H9 (cell line): ENCODE results near the gene ELOVL4. TPM values are rescaled to one million over a fixed set of nuclear protein-coding genes. Genes with fewer than 3 reads are reported as not detected.

ENCODE experiments used
- DNase-seq: peaks from one replicate; pipeline ENCODE4 v3.0.0-alpha.2; 2017
- H2AFZ ChIP-seq: one replicate; pipeline ENCODE4 v1.6.1; 2013; ENCODE audit warnings: mild to moderate bottlenecking, low read length, control low read depth, moderate library complexity
- H2AK5ac ChIP-seq: 2 replicates; pipeline ENCODE4 v1.6.1; 2013; ENCODE audit warnings: low read length, control low read depth, mixed read lengths; ENCODE audit not compliant: insufficient read length
- H2BK120ac ChIP-seq: one replicate; pipeline ENCODE4 v1.6.1; 2013; ENCODE audit warnings: low read depth, mild to moderate bottlenecking, low read length, control low read depth, inconsistent platforms; ENCODE audit not compliant: poor library complexity, severe bottlenecking
- H2BK12ac ChIP-seq: 2 replicates; pipeline ENCODE4 v1.6.1; 2013; ENCODE audit warnings: low read length, control low read depth, mixed read lengths, low read depth; ENCODE audit not compliant: insufficient read length
- H2BK15ac ChIP-seq: 2 replicates; pipeline ENCODE4 v1.6.1; 2013; ENCODE audit warnings: low read depth, low read length, control low read depth
- H2BK20ac ChIP-seq: one replicate; pipeline ENCODE4 v1.6.1; 2013; ENCODE audit warnings: low read depth, mild to moderate bottlenecking, low read length, control low read depth, inconsistent platforms; ENCODE audit not compliant: poor library complexity, severe bottlenecking
- H2BK5ac ChIP-seq: 2 replicates; pipeline ENCODE4 v1.6.1; 2013; ENCODE audit warnings: low read length, control low read depth, mixed read lengths; ENCODE audit not compliant: insufficient read length
- H3K14ac ChIP-seq: 2 replicates; pipeline ENCODE4 v1.6.1; 2013; ENCODE audit warnings: low read length, control low read depth; ENCODE audit not compliant: insufficient read depth
- H3K18ac ChIP-seq: 2 replicates; pipeline ENCODE4 v1.6.1; 2013; ENCODE audit warnings: low read depth, mild to moderate bottlenecking, mixed read lengths, low read length, control low read depth; ENCODE audit not compliant: insufficient read length
- H3K23ac ChIP-seq: 2 replicates; pipeline ENCODE4 v1.6.1; 2013; ENCODE audit warnings: low read length, control low read depth, mixed read lengths, low read depth; ENCODE audit not compliant: insufficient read length
- H3K23me2 ChIP-seq: 2 replicates; pipeline ENCODE4 v1.6.1; 2013; ENCODE audit warnings: low read depth, mild to moderate bottlenecking, mixed read lengths, low read length, control low read depth; ENCODE audit not compliant: insufficient read length, poor library complexity, severe bottlenecking
- H3K27ac ChIP-seq: 2 replicates; pipeline ENCODE4 v1.5.1; 2013; ENCODE audit warnings: low read length, control low read depth, mixed read lengths, low read depth; ENCODE audit not compliant: insufficient read length
- H3K27me3 ChIP-seq: 2 replicates; pipeline ENCODE4 v1.6.1; 2013; ENCODE audit warnings: low read length, control low read depth, inconsistent platforms; ENCODE audit not compliant: insufficient read depth
- H3K4ac ChIP-seq: 2 replicates; pipeline ENCODE4 v1.6.1; 2013; ENCODE audit warnings: low read depth, mild to moderate bottlenecking, control low read depth, inconsistent platforms, low read length, moderate library complexity
- H3K4me1 ChIP-seq: 2 replicates; pipeline ENCODE4 v1.6.1; 2013; ENCODE audit warnings: low read length, control low read depth, inconsistent platforms; ENCODE audit not compliant: insufficient read depth
- H3K4me2 ChIP-seq: 2 replicates; pipeline ENCODE4 v1.6.1; 2013; ENCODE audit warnings: low read length, control low read depth, mixed read lengths; ENCODE audit not compliant: insufficient read length, insufficient read depth
- H3K56ac ChIP-seq: 2 replicates; pipeline ENCODE4 v1.6.1; 2013; ENCODE audit warnings: low read depth, mild to moderate bottlenecking, mixed read lengths, low read length, control low read depth; ENCODE audit not compliant: insufficient read length
- H3K79me1 ChIP-seq: 2 replicates; pipeline ENCODE4 v1.6.1; 2013; ENCODE audit warnings: low read depth, mild to moderate bottlenecking, moderate library complexity, low read length, control low read depth, inconsistent platforms; ENCODE audit not compliant: insufficient read depth, poor library complexity, severe bottlenecking
- H3K79me2 ChIP-seq: 2 replicates; pipeline ENCODE4 v1.6.1; 2013; ENCODE audit warnings: low read length, control low read depth, inconsistent platforms; ENCODE audit not compliant: insufficient read depth
- H3K9ac ChIP-seq: 2 replicates; pipeline ENCODE4 v1.6.1; 2013; ENCODE audit warnings: low read length, control low read depth, mixed read lengths; ENCODE audit not compliant: insufficient read length; ENCODE audit errors: extremely low read depth
- H3K9me3 ChIP-seq: one replicate; pipeline ENCODE4 v1.6.1; 2013; ENCODE audit warnings: low read depth, low read length, inconsistent platforms; ENCODE audit not compliant: control insufficient read depth
- H3T11ph ChIP-seq: one replicate; pipeline ENCODE4 v1.6.1; 2013; ENCODE audit warnings: mild to moderate bottlenecking, low read length, control low read depth, inconsistent platforms
- H4K20me1 ChIP-seq: one replicate; pipeline ENCODE4 v1.6.1; 2013; ENCODE audit not compliant: control insufficient read depth, insufficient read length, insufficient read depth
- H4K5ac ChIP-seq: 2 replicates; pipeline ENCODE4 v1.6.1; 2013; ENCODE audit warnings: low read depth, mild to moderate bottlenecking, mixed read lengths, low read length, control low read depth; ENCODE audit not compliant: insufficient read length
- H4K8ac ChIP-seq: replicated peaks from 2 replicates; pipeline ENCODE4 v1.6.1; 2013; ENCODE audit warnings: low read length, control low read depth, mixed read lengths, low read depth; ENCODE audit not compliant: insufficient read length
- H4K91ac ChIP-seq: 2 replicates; pipeline ENCODE4 v1.6.1; 2013; ENCODE audit warnings: low read depth, mild to moderate bottlenecking, moderate library complexity, mixed read lengths, low read length, control low read depth; ENCODE audit not compliant: insufficient read length
- H3K27ac Mint-ChIP-seq, 3 experiments: 2 replicates in 2 of 3; 3 replicates in 1 of 3; pipeline ENCODE4 v1.8.0; 2020 to 2021; ENCODE audit warnings: mixed read lengths in 3 of 3, mild to moderate bottlenecking in 1 of 3, moderate library complexity in 1 of 3
- H3K27me3 Mint-ChIP-seq: 2 replicates; pipeline ENCODE4 v1.8.0; 2021; ENCODE audit warnings: low read depth, mild to moderate bottlenecking, moderate library complexity, mixed read lengths
- H3K36me3 Mint-ChIP-seq, 3 experiments: 2 replicates in 2 of 3; 3 replicates in 1 of 3; pipeline ENCODE4 v1.8.0; 2020 to 2021; ENCODE audit warnings: low read depth in 3 of 3, mixed read lengths in 3 of 3; ENCODE audit not compliant: insufficient read depth in 1 of 3
- H3K4me1 Mint-ChIP-seq, 2 experiments: 2 replicates each; pipeline ENCODE4 v1.8.0; 2020; ENCODE audit warnings: mixed read lengths in 2 of 2
- H3K4me3 Mint-ChIP-seq, 2 experiments: 2 replicates in 1 of 2; 3 replicates in 1 of 2; pipeline ENCODE4 v1.8.0; 2020 to 2021; ENCODE audit warnings: mild to moderate bottlenecking in 2 of 2, mixed read lengths in 2 of 2, moderate library complexity in 1 of 2
- H3K9me3 Mint-ChIP-seq, 2 experiments: 2 replicates in 1 of 2; 3 replicates in 1 of 2; pipeline ENCODE4 v1.8.0; 2020; ENCODE audit warnings: mild to moderate bottlenecking in 2 of 2, mixed read lengths in 2 of 2, moderate library complexity in 1 of 2
- CTCF ChIP-seq: fragments of 200-600 bp; sonication (generic); conservative IDR thresholded peaks from 3 replicates; pipeline ENCODE4 v1.8.0; 2021; ENCODE audit warnings: antibody characterized with exemption, mild to moderate bottlenecking
- WGBS: extraction: QIAGEN DNeasy Blood & Tissue Kit; methylation state at CpG from one replicate; pipeline ENCODE4 v1.1.7; 2013; ENCODE audit warnings: missing lambda C conversion rate, low lambda C conversion rate, mixed read lengths; ENCODE audit not compliant: insufficient read length; ENCODE audit errors: extremely low coverage; 5-methylcytosine and 5-hydroxymethylcytosine counted together
- total RNA-seq: library from RNA; stranded (reverse); gene quantifications from 2 replicates; pipeline ENCODE4 v1.2.1, GENCODE V29; 2021

ELOVL4 gene
- total RNA-seq, 1 experiment from 2014 or later, result 10.1 TPM

- no peak for TF ChIP-seq CTCF
- Histone ChIP-seq H4K91ac (no peak overlapping the region), H4K5ac (no peak overlapping the region), H3K9ac (no peak overlapping the region), H3K56ac (no peak overlapping the region), H2BK15ac (no peak overlapping the region), H2BK5ac (no peak overlapping the region), H3K4me2 (no peak overlapping the region), H3K14ac (no peak overlapping the region), H3K23ac (no peak overlapping the region), H3K27me3 (no peaks in the 10 kb centered on the region), H4K20me1 (no peaks in the 10 kb centered on the region), H3K27ac (no peak overlapping the region), H2AK5ac (no peak overlapping the region), H3T11ph (no peak overlapping the region), H3K79me1 (no peaks in the 10 kb centered on the region), H3K79me2 (no peaks in the 10 kb centered on the region), H3K4me1 (no peaks in the 10 kb centered on the region), H4K8ac (no peak overlapping the region), H2AFZ (no peak overlapping the region), H3K9me3 (no peaks in the 10 kb centered on the region), H2BK12ac (no peak overlapping the region), H2BK20ac (no peak overlapping the region), H3K23me2 (peaks cover 2% of the 10 kb centered on the region), H3K4ac (no peak overlapping the region), H3K18ac (no peak overlapping the region), H2BK120ac (no peak overlapping the region)
- DNase-seq, result no peak
- Mint-ChIP-seq H3K27me3 (no peaks in the 10 kb centered on the region; the same call in 1 of the 2 replicates), H3K4me3 (no peak overlapping the region), H3K4me1 (peaks cover 26 to 34% of the 10 kb centered on the region in 2 experiments), H3K36me3 (no peaks in the 10 kb centered on the region; a peak in 1 of 7 replicates), H3K9me3 (no peaks in the 10 kb centered on the region), H3K27ac (no peak overlapping the region)
- no CpG with 5 or more reads among the region's 6 CpGs for WGBS
These were observed 78.2 kb downstream of the ELOVL4 start for GRCh38 chr6:79869184-79869583.
